SW 1271 (cell line): ENCODE results near the gene DCLK2.

ENCODE experiments used
- DNase-seq, 2 experiments: peaks; one replicate each; lab custom pipeline; 2025; lab: John Stamatoyannopoulos, UW

The DCLK2 gene

DNA sequence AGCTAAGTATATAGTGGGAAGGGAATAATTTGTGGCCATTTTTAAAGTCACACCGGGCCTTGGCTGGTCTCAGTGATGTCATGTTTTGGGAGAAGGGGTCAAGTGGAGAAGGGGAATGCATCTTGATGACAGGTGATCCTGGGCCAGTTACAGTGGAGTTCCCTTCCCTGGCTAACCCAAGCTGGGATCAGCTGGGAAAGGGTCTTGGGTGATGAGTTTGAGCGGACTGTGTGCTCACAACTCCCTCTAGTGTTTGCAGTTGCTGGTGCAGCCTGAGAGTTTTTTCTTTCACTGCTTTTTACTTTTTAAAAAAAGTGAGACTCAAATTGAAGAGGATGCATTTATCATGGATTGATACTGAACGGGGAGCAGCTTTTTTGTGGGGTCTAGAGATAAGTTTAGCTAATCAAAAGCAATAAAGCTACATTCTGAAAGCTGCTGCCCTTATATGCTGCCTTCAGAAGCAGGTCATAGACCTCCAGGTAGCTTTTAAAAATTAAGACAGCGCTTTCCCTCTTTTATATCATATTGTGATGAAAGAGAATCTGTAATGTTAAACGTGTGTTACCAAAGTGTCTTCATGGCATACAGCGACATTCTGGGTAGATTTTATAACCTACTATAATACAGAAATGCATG, 164.7 kb downstream of the DCLK2 start:
- DNase-seq = no peak

DNA sequence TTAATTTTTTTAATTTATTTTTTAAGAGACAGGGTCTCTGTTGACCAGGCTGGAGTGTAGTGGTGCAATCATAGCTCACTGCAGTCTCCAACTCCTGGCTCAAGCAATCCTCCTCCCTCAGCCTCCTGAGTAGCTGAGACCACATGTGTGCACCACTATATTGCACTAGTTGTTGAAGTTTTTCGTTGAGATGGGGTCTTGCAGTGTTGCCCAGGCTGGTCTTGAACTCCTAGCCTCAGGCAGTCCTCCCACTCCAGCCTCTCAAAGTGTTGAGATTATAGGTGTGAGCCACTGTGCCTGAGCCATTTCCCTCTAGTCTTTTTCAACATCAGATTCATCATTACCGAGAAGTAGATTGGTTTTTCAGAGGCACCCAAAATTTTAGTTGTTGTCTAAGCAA, 165.7 kb downstream of the DCLK2 start:
- DNase-seq = no peak

DNA sequence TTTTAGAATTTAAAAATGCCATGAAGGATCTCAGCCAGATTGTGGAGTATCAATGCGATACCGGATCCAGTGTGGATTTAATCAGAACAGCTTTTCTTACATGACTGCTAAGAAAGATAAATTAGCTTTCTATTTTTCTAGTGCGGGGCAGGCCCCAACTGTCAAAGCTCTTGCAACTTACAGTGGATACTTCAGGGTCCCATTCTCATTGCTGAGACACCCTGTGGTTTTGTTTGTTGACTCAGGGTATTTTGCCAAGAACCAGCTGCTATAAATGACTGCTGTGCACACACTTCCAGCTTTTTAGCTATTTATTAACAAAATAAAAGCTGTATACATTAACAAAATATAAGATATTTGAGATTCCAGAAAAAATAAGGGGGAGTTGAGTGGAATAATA, 166.4 kb downstream of the DCLK2 start:
- DNase-seq = no peak

DNA sequence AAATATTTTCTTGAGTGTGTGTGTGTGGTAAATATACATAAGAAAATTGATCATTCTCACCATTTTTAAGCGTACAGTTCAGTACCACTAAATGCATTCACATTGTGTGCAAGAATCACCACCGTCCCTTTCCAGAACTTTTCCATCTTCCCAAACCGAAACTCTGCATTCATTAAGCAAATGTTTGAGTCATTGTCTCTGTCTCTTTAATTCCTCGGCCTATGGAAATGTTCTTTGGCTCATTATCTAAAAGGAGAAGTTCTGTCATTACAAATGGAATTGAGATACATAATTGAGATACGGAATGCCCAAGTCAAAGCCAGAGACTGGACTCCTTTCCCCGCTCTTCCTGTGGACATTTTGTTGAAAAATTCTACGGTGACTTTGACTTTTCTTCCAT, 168.9 kb downstream of the DCLK2 start:
- no peak for DNase-seq

DNA sequence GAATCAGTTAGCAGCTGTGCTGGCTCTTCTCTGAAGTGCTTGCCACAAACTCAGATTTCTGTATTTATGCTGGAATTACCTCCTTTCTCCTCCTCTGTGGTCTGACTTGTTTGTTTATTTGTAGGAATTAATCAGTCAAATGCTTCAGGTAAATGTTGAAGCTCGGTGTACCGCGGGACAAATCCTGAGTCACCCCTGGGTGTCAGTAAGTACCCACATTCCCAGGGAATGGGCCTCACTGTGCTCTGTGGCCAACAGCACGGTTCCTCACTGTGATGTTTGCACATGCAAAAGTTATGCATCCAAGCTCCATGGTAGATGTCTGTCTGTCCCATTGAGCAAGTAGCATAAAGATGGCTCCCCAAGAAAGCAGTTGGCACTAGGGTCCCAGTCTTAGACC, 169.9 kb downstream of the DCLK2 start:
- no peak for DNase-seq

DNA sequence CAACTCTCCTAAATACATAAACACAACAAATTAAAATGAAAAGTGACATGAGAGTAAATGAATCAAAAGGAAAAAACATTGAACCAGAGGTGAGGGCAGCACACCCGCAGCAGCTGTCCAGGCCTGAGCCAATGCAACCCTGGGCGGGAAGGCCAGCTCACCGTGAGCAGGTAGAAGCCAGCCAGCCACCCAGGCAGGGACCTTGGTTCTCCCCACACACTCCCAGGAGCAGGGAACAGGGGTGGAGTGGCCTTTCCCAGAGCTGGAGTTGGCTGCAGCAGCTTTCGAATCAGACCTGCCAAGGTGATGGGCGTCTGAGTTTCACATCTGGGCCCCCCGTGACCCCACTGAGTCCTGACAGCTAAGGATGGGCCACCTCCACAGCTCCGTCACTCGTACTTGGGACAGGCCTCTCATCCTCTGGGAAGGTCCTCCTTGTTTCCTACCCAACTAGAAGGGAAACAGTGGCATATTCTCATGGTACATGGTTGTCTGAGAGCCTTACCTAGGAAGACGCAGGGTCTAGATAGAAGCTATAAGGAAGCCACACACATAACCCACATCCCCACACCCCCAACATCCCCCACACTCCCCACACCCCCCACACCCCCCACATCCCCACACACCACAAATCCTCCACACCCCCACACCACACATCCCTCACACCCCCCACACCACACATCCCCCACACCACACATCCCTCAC, 172.2 kb downstream of the DCLK2 start:
- DNase-seq = no peak

DNA sequence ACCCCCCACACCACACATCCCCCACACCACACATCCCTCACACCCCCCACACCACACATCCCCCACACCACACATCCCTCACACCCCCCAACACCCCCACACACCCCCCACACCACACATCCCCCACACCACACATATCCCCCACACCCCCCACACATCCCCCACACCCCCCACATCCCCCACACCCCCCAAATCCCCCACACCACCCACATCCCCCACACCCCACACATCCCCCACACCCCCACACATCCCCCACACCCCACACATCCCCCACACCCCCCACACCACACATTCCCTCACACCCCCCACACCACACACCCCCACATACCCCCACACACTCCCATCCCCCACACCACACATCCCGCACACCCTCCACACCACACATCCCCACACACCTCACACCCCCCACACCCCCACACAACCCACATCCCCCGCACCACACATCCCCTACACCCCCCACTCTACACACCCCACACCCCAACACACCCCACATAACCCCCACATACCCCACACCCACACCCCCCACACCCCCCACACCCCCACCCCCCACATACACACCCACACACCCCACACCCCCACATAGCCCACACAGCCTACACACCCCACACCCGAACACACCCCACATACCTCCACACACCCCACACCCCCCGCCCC, 172.9 kb downstream of the DCLK2 start:
- no peak for DNase-seq

DNA sequence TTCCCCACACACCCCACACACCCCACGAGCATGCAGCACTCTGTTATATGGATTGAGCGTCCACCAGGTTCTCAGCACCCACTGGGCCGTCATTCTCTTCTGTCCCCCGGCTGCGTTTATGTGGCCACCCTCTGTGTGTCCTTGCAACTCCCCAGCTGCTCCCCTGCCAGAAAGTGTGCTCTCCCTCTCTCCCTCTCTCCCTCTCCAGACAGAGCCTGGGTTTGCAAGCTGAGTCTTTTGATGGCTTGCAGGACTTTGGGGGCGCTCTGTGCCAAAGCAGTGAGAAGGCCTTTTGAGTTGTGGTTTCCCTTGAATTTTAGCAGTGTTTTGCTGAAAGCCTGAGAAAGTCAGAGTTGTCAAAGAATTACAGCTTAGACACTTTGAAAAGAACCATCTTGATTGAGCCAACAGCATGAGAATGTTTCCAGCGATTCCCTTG, 173.5 kb downstream of the DCLK2 start:
- no peak for DNase-seq

DNA sequence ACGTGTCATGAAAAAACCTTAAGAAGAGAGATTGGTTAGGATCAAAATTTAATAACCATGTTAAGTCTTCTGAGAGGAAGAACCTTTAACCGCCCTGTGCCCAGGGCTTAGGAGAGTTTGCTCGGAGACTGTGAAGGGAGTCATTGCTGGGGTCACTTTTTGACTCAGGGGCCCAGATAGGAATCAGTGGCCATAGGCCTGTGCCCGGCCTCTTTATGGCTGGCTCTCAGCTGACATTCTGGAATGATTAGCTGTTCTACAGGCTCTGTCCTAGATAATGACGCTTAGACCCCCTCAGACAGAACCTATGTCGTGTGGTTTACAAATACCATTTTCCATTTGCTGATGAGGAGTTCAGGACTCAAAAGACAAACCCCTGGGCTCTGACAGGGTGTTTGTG, 174.1 kb downstream of the DCLK2 start:
- no peak for DNase-seq

DNA sequence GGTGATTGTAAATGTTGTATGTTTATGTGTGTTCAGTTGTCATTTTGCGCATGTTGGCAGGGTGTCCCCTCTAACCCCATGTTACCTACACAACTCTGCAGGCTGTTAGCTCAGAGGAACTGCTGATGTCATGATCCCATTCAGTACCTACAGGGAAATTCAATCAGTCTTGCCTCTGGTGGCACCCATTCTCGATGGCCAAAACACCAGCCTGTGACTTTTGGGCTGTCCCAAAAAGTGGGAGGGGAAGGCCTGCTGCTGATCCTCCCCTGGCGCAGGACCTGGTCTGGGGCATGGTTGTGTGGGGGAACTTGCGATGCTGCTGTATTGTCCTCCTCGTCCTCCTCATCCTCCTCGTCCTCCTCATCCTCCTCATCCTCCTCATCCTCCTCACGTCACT, 174.5 kb downstream of the DCLK2 start:
- no peak for DNase-seq

DNA sequence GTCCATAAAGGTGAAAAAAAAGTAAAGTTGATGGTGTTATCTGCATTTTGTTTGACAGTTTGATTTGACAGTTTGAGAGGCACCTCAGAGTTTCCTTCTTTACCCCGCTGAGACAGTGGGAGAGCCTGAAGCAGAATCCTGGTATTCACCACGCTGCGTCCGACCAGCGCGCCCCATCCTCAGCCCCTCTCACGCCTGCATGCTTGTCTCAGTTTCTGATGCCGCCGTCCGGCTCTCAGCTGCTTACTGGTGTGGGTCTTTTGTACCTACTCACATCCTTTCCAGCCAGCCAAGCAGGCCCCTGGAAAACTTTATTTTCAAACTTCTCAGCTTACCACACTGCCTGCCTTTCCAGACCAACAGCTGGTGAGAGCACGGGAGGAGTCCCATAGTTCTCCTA, 175.2 kb downstream of the DCLK2 start:
- DNase-seq = no peak

DNA sequence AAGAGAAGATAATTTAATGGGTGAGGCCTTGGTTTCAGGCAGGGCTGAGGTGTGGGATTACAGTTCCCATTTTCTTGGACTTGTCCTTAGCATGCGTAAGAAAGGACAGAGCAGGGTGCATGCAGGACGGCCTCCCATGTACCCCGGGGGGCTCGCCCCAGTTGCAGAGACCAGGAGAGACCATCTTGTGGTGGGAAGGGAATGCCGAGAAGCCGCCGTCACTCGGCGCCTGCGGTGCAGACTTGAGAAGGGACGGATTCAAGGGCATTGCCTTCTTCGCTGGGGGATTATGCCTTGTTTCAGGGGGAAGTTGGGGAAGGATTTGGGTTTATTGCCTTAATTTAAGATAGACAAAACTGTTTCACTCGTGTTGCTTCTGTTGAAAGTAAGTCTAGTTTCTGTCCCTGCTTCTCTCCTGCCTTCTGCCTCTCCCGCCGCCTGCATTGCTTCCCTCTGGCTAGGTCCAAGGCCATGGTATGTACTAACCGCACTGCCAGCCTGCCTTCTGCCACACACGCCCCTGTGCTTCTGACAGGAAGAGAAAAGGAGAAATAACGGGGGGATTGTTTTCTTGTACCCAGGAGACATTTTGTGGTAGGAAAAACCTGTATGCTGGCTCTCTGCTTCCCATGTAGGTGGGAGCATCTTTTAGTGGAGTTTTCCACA, 175.9 kb downstream of the DCLK2 start:
- no peak for DNase-seq

DNA sequence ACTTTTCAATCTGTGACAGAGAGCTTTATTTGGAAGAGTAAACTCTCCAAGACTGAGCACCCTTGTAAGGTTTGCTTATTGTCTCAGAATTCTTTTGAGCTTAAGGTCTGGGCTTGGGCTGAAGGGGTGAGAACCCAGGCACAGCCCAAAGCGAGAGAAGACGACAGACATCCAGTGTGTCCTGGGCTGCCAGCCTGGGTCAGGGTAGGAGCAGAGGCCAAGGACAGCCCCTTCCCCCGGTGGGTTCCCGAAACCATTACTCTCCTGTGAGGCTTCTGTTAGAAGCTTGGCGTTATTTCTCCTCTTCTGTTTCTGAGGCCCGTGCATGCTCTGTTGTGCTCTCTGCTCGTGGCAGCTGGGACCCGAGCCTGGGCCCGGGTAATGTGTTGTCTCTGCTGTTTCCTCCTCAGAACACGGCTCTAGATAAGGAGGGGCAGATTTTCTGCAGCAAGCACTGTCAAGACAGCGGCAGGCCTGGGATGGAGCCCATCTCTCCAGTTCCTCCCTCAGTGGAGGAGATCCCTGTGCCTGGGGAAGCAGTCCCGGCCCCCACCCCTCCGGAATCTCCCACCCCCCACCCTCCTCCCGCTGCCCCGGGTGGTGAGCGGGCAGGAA, 177.5 kb downstream of the DCLK2 start:
- no peak for DNase-seq

DNA sequence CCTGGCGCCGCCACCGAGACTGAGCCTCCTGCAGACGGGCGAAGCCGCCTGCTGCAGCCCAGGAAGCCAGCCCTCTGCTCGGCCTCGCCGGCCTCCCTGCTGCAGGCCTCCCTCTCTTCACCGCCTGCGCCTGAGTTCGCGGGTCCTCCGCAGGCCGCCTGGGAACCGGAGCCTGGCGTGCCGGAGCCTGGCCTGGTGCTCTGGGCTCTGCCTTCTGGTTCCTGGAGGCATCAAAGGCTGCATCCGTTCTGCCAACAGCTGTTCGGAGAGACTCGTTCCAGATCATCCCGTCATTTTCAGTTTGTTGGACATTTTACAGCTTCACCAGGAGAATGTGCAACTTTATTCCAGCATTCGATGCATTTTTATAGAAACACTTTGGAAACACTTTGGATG, 178.0 kb downstream of the DCLK2 start:
- DNase-seq = no peak

DNA sequence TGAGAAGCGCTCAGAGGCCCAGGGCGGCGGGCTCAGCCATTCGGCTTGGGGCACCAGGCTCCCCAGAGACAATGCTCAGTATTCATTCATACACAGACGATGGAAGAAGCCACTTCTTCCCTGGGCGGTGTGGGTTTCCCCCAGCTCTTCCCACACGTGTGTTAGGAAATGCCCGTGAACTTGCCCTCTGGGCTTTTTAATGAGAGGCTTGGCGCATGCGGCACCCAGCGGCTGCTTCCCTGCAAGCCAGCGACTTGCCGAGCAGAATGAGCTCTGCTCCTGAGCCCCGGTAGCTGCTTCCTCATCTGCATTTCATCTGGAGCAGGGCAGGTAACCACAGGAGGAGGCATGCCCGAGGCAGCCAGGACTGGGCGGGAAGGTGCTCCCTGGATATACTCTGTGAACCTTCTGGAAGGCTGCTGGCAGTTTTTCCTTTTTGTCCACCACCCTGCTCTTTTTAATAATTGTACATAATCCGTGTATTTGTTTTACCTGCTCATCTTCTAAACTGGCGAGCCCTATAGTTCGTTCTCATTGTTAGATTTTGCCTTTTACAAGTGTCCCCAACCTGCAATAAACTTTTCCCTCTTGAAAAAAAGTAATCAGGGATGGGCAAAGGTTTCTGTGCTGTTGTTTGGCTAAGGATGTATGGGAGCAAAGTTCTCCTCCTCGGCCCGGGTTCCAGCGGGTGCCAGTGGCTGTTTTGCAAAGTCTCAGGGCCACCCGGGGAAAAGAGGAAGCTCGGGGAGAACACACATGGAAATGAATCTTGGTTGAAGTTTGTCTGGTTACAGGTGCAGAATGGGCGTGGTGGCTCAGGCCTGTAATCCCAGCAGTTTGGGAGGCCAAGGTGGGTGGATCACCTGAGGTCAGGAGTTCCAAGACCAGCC, 178.8 kb downstream of the DCLK2 start:
- no peak for DNase-seq

DNA sequence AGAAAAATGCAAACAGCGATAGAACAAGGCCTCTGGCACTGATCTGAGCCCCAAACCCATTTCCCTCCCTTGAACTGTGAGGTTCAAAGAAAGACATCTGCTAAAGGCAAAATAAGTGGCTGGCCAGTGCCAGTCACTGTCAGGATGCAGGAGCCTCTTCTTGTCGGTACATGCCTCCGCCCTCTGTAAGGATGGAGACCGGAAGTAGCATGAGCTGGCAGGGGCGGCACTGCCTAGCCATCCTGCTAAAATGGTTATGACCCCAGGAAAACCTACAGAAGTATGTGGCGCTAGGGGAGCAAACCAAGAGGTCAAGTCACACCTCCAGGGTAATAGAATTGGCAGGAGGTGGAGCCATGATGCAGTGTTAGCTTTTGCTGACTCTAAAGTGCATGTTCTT, 180.3 kb downstream of the DCLK2 start:
- DNase-seq = no peak

DNA sequence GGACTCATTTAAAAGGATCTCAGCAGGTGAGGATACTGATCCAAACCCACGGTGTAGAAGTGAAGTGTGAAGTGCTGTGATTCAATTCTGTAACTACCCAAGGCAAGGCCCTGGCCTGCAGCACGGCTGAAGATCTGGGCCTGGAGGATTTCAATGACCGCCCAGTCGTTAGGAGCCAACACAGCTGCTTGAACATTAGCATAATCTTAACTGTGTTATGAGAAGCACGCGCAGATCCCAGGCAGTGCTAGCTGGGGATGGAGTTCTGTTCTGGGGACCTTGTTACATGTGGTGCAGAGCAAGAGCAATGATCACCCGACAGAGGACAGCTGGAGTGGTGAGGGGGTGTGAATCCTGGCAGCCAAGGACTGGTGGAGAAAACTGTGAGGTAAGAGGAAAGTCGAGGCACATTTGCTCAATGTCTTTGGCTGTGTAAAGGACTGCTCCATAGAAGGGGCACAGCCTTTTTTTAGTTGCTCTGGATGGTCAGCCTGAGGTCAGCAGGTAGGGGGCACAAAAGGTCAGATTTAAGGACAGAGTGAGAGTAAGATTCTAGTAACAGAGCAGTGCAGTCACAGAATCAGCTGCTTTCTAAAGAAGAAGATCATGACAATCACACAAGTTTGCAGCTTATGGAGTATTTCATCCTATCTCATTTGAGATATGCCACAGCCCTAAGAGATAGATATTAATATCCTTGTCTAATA, 181.8 kb downstream of the DCLK2 start:
- no peak for DNase-seq

DNA sequence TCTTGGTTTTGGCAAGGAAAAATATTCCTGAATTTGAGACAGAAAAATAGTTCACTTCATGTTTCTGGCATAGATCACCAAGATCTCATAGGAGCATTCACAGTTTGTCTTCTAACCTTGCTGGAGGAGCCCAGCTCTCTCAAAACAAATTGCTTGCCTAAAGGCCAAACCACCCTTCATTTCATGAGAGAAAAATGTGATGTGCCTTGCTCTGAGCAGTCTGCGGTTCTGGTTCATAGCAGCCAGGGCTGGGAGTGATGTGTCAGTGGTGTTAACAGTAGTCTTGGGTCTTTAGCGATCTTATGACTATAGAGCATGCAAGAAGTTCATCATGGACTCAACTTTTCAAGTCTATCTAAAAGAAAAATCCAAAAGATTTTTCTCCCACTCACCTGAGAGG, 183.3 kb downstream of the DCLK2 start:
- no peak for DNase-seq

DNA sequence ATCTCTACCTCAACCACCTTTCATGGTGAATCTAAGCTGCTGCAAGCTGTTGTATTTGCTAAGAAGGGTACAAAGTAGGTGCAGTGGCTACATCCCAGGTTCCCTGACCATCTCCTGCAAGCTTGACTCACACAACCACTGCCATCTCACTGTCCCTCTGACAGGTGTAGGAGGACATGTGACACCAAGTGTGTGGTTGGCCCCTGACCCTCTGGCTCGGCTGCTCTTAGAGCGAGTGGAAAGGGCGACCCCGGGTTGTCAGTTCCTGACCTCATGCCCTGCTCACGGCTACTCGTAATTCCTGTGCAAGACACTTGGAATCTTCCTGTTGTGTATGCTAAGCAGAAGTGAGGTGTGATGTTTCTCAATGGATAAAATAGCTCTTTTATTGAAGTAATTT, 184.4 kb downstream of the DCLK2 start:
- DNase-seq = no peak

DNA sequence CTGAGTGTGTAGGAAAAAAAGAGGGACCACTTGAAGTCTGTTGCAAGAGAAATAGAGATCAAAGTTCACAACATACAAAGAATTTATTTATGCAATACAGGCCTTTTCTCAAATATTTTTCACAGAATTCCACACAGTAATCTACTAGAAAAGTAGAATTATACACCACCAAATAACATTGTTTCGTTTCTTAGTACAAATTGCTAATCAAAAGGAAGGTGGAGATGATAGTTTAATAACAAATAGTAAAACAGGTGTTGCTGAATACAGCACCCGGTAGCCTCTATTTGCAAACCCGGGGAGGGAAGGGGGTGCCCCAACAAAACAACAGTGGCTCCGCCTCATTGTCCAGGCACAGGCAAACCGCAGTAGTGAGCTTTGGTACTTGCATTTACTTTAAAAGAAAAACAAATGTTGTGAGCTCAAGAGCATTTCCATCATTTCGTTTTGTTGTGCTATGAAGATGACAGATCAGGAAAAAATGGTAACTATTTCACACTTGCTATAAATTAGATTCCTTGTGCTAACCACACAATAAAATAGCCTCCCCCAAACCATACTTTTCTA, 186.4 kb downstream of the DCLK2 start:
- DNase-seq = no peak

DNA sequence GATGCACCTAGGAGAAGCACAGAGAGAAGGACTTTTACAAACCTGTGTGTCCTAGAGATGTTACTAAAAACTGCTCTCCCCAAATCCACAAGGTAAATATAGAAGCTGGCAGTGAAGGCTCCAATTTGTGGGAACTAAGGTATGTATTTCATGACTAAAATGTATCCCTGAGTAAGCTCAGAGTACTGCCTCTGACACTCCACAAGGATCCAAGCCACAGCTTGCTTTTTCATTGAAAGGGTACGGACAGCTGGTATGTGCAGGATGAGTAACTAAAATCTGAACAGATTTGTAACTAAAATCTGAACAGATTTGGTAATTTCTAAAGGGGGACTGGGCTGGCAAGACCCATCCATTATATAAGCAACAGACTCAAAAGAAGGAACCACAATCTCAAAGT, 187.6 kb downstream of the DCLK2 start:
- DNase-seq = no peak
